Measurements from ENCODE around the gene HOXB6. TPM values are rescaled to one million over a fixed set of nuclear protein-coding genes. Genes with fewer than 3 reads are reported as not detected.
A peak's percentile ranks its signal among the peaks of the same experiment; 100 is the strongest.

Gene HOXB6
- total and polyA plus RNA-seq, 2 donors = 3.1 to 4.0 TPM

- no peak for DNase-seq (ENCODE audit: extremely low spot score)
- Histone ChIP-seq H3K27ac (ENCODE audit: low read depth) (no peak overlapping the region), H3K4me1 (ENCODE audit: insufficient read depth) (no peaks in the 10 kb centered on the region), H3K36me3 (ENCODE audit: insufficient read depth) (no peaks in the 10 kb centered on the region), H3K4me3 (ENCODE audit: low read depth, low read length) (no peak overlapping the region)
- 38% methylated on average over 15 of the region's 15 CpGs for WGBS
Observed at GRCh38 chr17:48630009-48630924, 25.5 kb upstream of the HOXB6 start.

- DNase-seq (ENCODE audit: extremely low spot score) = no peak
Observed at GRCh38 chr17:48629411-48629759, 24.6 kb upstream of the HOXB6 start.

GRCh38 chr17:48628649-48629410 is 24.0 kb upstream of the HOXB6 start:
- Histone ChIP-seq H3K4me1 (ENCODE audit: insufficient read depth) (no peaks in the 10 kb centered on the region), H3K4me3 (ENCODE audit: low read depth, low read length) (no peak overlapping the region), H3K27ac (ENCODE audit: low read depth) (no peak overlapping the region), H3K36me3 (ENCODE audit: insufficient read depth) (no peaks in the 10 kb centered on the region)
- 26% methylated on average over 5 of the region's 5 CpGs for whole genome bisulfite sequencing
- no peak for DNase-seq (ENCODE audit: extremely low spot score)

More at GRCh38 chr17:48629411-48629759, 24.6 kb upstream of the HOXB6 start:
- WGBS = 31% methylated on average over 5 of the region's 5 CpGs
- Histone ChIP-seq H3K4me3 (ENCODE audit: low read depth, low read length) (no peak overlapping the region), H3K36me3 (ENCODE audit: insufficient read depth) (no peaks in the 10 kb centered on the region), H3K27ac (ENCODE audit: low read depth) (no peak overlapping the region), H3K4me1 (ENCODE audit: insufficient read depth) (no peaks in the 10 kb centered on the region)

GRCh38 chr17:48627623-48628521 is 23.1 kb upstream of the HOXB6 start:
- WGBS = 23% methylated on average over 27 of the region's 27 CpGs
- Histone ChIP-seq H3K27ac (ENCODE audit: low read depth) (no peak overlapping the region), H3K4me3 (ENCODE audit: low read depth, low read length) (no peak overlapping the region), H3K4me1 (ENCODE audit: insufficient read depth) (no peaks in the 10 kb centered on the region), H3K36me3 (ENCODE audit: insufficient read depth) (no peaks in the 10 kb centered on the region)
- DNase-seq (ENCODE audit: extremely low spot score) = no peak

- Histone ChIP-seq H3K36me3 (ENCODE audit: insufficient read depth) (no peaks in the 10 kb centered on the region), H3K4me3 (ENCODE audit: low read depth, low read length) (no peak overlapping the region), H3K27ac (ENCODE audit: low read depth) (no peak overlapping the region), H3K4me1 (ENCODE audit: insufficient read depth) (no peaks in the 10 kb centered on the region)
- no peak for DNase-seq (ENCODE audit: extremely low spot score)
- WGBS = 19% methylated on average over 5 of the region's 5 CpGs
Observed at GRCh38 chr17:48627118-48627597, 22.4 kb upstream of the HOXB6 start.

GRCh38 chr17:48626245-48627117 is 21.7 kb upstream of the HOXB6 start, which contains the start of gene HOXB9:
Gene HOXB9, minus strand, starts transcription at chr17:48626358. Its CDS starts 89 bp downstream, at chr17:48626269.
- WGBS = 1% methylated on average over 50 of the region's 50 CpGs
- DNase-seq (ENCODE audit: extremely low spot score) = no peak
- Histone ChIP-seq H3K4me3 (ENCODE audit: low read depth, low read length) (peak within 1 kb of the TSS; percentile 33), H3K4me1 (ENCODE audit: insufficient read depth) (no peaks in the 10 kb centered on the region), H3K36me3 (ENCODE audit: insufficient read depth) (no peaks in the 10 kb centered on the region), H3K27ac (ENCODE audit: low read depth) (no peak within 1 kb of the TSS)

- no peak for DNase-seq (ENCODE audit: extremely low spot score)
- Histone ChIP-seq H3K27ac (ENCODE audit: low read depth) (no peak overlapping the region), H3K36me3 (ENCODE audit: insufficient read depth) (no peaks in the 10 kb centered on the region), H3K4me1 (ENCODE audit: insufficient read depth) (no peaks in the 10 kb centered on the region), H3K4me3 (ENCODE audit: low read depth, low read length) (peak overlapping the region; percentile 33)
- 1% methylated on average over 69 of the region's 69 CpGs for WGBS
Observed at GRCh38 chr17:48625495-48626244, 20.9 kb upstream of the HOXB6 start.

- no peaks in the 10 kb centered on the region for H3K36me3 ChIP-seq (ENCODE audit: insufficient read depth)
- peak overlapping the region; percentile 33 for H3K4me3 ChIP-seq (ENCODE audit: low read depth, low read length)
- WGBS = 1% methylated on average over 66 of the region's 66 CpGs
- no peak for DNase-seq (ENCODE audit: extremely low spot score)
- no peaks in the 10 kb centered on the region for H3K4me1 ChIP-seq (ENCODE audit: insufficient read depth)
- no peak overlapping the region for H3K27ac ChIP-seq (ENCODE audit: low read depth)
Observed at GRCh38 chr17:48624544-48625494, 20.0 kb upstream of the HOXB6 start.

GRCh38 chr17:48624118-48624517 is 19.3 kb upstream of the HOXB6 start:
- H3K4me1 ChIP-seq (ENCODE audit: insufficient read depth) = no peaks in the 10 kb centered on the region
- WGBS = 31% methylated on average over 5 of the region's 5 CpGs
- H3K27ac ChIP-seq (ENCODE audit: low read depth) = no peak overlapping the region
- no peak for DNase-seq (ENCODE audit: extremely low spot score)
- no peaks in the 10 kb centered on the region for H3K36me3 ChIP-seq (ENCODE audit: insufficient read depth)
- H3K4me3 ChIP-seq (ENCODE audit: low read depth, low read length) = no peak overlapping the region

- Histone ChIP-seq H3K4me1 (ENCODE audit: insufficient read depth) (no peaks in the 10 kb centered on the region), H3K4me3 (ENCODE audit: low read depth, low read length) (no peak overlapping the region), H3K27ac (ENCODE audit: low read depth) (no peak overlapping the region), H3K36me3 (ENCODE audit: insufficient read depth) (no peaks in the 10 kb centered on the region)
- WGBS = 26% methylated on average over 4 of the region's 4 CpGs
- DNase-seq (ENCODE audit: extremely low spot score) = no peak
Observed at GRCh38 chr17:48623583-48623982, 18.8 kb upstream of the HOXB6 start.

GRCh38 chr17:48622857-48623256 is 18.1 kb upstream of the HOXB6 start:
- H3K36me3 ChIP-seq (ENCODE audit: insufficient read depth) = no peaks in the 10 kb centered on the region
- no peak for DNase-seq (ENCODE audit: extremely low spot score)
- WGBS = 33% methylated on average over 11 of the region's 11 CpGs
- H3K27ac ChIP-seq (ENCODE audit: low read depth) = no peak overlapping the region
- no peaks in the 10 kb centered on the region for H3K4me1 ChIP-seq (ENCODE audit: insufficient read depth)
- no peak overlapping the region for H3K4me3 ChIP-seq (ENCODE audit: low read depth, low read length)
